Spinal cord (tissue), 10 donors: ENCODE data around the gene ADIPOQ. TPM values are rescaled to one million over a fixed set of nuclear protein-coding genes. Genes with fewer than 3 reads are reported as not detected.
"Not testable (repeated sequence)": the region's sequence is repeated elsewhere in the genome, so short reads cannot be mapped to it uniquely, and the experiment has no call there.

Experiments used
- DNase-seq, 6 donors: peaks; one replicate each; pipeline versions ENCODE4 v3.0.0 to v3.0.0-alpha.2; 2013 to 2015; ENCODE audit warnings: low spot score in 6 of 6, low read depth in 4 of 6
- H3K27ac ChIP-seq: one replicate; pipeline ENCODE4 v1.5.1; 2013; ENCODE audit warnings: low read depth, low read length, control low read depth
- H3K27me3 ChIP-seq: one replicate; pipeline ENCODE4 v1.6.1; 2013; ENCODE audit warnings: low read length; ENCODE audit not compliant: control insufficient read depth, insufficient read depth
- H3K36me3 ChIP-seq: one replicate; pipeline ENCODE4 v1.6.1; 2013; ENCODE audit warnings: low read length; ENCODE audit not compliant: control insufficient read depth, insufficient read depth
- H3K4me1 ChIP-seq: one replicate; pipeline ENCODE4 v1.6.1; 2013; ENCODE audit warnings: low read length; ENCODE audit not compliant: control insufficient read depth, insufficient read depth
- H3K4me3 ChIP-seq: one replicate; pipeline ENCODE4 v1.5.1; 2013; ENCODE audit warnings: low read depth, low read length, control low read depth
- H3K9me3 ChIP-seq: one replicate; pipeline ENCODE4 v1.6.1; 2013; ENCODE audit warnings: low read length; ENCODE audit not compliant: control insufficient read depth, insufficient read depth
- WGBS: methylation state at CpG from one replicate; pipeline ENCODE4 v1.1.5; 2013; ENCODE audit warnings: missing lambda C conversion rate; ENCODE audit not compliant: insufficient coverage; 5-methylcytosine and 5-hydroxymethylcytosine counted together
- polyA plus RNA-seq, 2 donors: library from polyadenylated mRNA; unstranded; fragments of 120-200 nt; gene quantifications; one replicate each; pipeline ENCODE4 v1.2.1, GENCODE V29; 2013; ENCODE audit not compliant: insufficient read length in 2 of 2
- total RNA-seq, 2 donors: library from RNA; depleted of rRNA in 1 of 2; stranded (reverse); fragments of 120-200 nt in 1 of 2; fragments of >200 nt in 1 of 2; gene quantifications; one replicate each; pipeline versions ENCODE4 v1.2.3 to v1.2.4, GENCODE V29; 2013 to 2014
- donor health status: healthy.

Gene ADIPOQ
- total and polyA plus RNA-seq, 4 donors, result under 0.01 to 0.08 TPM; not detected in 2

- Histone ChIP-seq H3K27ac (no peak overlapping the region), H3K36me3 (no peaks in the 10 kb centered on the region), H3K4me1 (no peaks in the 10 kb centered on the region), H3K9me3 (no peaks in the 10 kb centered on the region), H3K4me3 (no peak overlapping the region), H3K27me3 (no peaks in the 10 kb centered on the region)
- DNase-seq, result no peak
- 87% methylated on average over 10 of the region's 11 CpGs for WGBS
Observed at GRCh38 chr3:186844908-186845307, 2.4 kb downstream of the ADIPOQ start.

- Histone ChIP-seq H3K27me3 (no peaks in the 10 kb centered on the region), H3K36me3 (no peaks in the 10 kb centered on the region), H3K4me3 (no peak overlapping the region), H3K4me1 (no peaks in the 10 kb centered on the region), H3K9me3 (no peaks in the 10 kb centered on the region), H3K27ac (no peak overlapping the region)
- WGBS, result no CpG with 5 or more reads among the region's 10 CpGs
- DNase-seq, result no peak
Observed at GRCh38 chr3:186845756-186846155, 3.2 kb downstream of the ADIPOQ start.

- no peak for DNase-seq
- Histone ChIP-seq H3K4me3 (no peak overlapping the region), H3K36me3 (no peaks in the 10 kb centered on the region), H3K4me1 (no peaks in the 10 kb centered on the region), H3K27ac (no peak overlapping the region), H3K27me3 (no peaks in the 10 kb centered on the region), H3K9me3 (no peaks in the 10 kb centered on the region)
- 70% methylated on average over 2 of the region's 2 CpGs for WGBS
Observed at GRCh38 chr3:186847437-186847836, 4.9 kb downstream of the ADIPOQ start.

- Histone ChIP-seq H3K27ac (no peak overlapping the region), H3K9me3 (no peaks in the 10 kb centered on the region), H3K36me3 (no peaks in the 10 kb centered on the region), H3K27me3 (no peaks in the 10 kb centered on the region), H3K4me1 (no peaks in the 10 kb centered on the region), H3K4me3 (no peak overlapping the region)
- WGBS, result no CpG with 5 or more reads among the region's 1 CpG
- DNase-seq, result peak in 3 of 6 donors; percentile 9 to 87 (median 63)
Observed at GRCh38 chr3:186849374-186849975, 7.0 kb downstream of the ADIPOQ start.

GRCh38 chr3:186851835-186852234 is 9.3 kb downstream of the ADIPOQ start:
- H3K27me3 ChIP-seq, H3K4me3 ChIP-seq, H3K9me3 ChIP-seq, H3K4me1 ChIP-seq, H3K36me3 ChIP-seq, DNase-seq, H3K27ac ChIP-seq: not testable (repeated sequence)
- no CpG with 5 or more reads among the region's 3 CpGs for WGBS

- WGBS, result 87% methylated on average over 3 of the region's 6 CpGs
- Histone ChIP-seq H3K27me3 (no peaks in the 10 kb centered on the region), H3K36me3 (no peaks in the 10 kb centered on the region), H3K4me1 (no peaks in the 10 kb centered on the region), H3K9me3 (no peaks in the 10 kb centered on the region), H3K4me3 (no peak overlapping the region), H3K27ac (no peak overlapping the region)
- no peak for DNase-seq
Observed at GRCh38 chr3:186852994-186853393, 10.5 kb downstream of the ADIPOQ start.

GRCh38 chr3:186854146-186854545 is 11.6 kb downstream of the ADIPOQ start:
- no peak for DNase-seq
- no peaks in the 10 kb centered on the region for H3K4me1 ChIP-seq
- no peak overlapping the region for H3K4me3 ChIP-seq
- no peak overlapping the region for H3K27ac ChIP-seq
- H3K36me3 ChIP-seq, result no peaks in the 10 kb centered on the region
- H3K9me3 ChIP-seq, result no peaks in the 10 kb centered on the region
- 89% methylated on average over 6 of the region's 8 CpGs for WGBS
- no peaks in the 10 kb centered on the region for H3K27me3 ChIP-seq

GRCh38 chr3:186854954-186855353 is 12.4 kb downstream of the ADIPOQ start:
- no peaks in the 10 kb centered on the region for H3K4me1 ChIP-seq
- no peaks in the 10 kb centered on the region for H3K36me3 ChIP-seq
- DNase-seq, result no peak
- no peak overlapping the region for H3K4me3 ChIP-seq
- H3K27ac ChIP-seq, result no peak overlapping the region
- no peaks in the 10 kb centered on the region for H3K9me3 ChIP-seq
- WGBS, result no CpG with 5 or more reads among the region's 1 CpG
- no peaks in the 10 kb centered on the region for H3K27me3 ChIP-seq

GRCh38 chr3:186857743-186858142 is 15.2 kb downstream of the ADIPOQ start:
- Histone ChIP-seq H3K4me1 (no peaks in the 10 kb centered on the region), H3K27me3 (no peaks in the 10 kb centered on the region), H3K27ac (no peak overlapping the region), H3K9me3 (no peaks in the 10 kb centered on the region), H3K4me3 (no peak overlapping the region), H3K36me3 (no peaks in the 10 kb centered on the region)
- no peak for DNase-seq
- 96% methylated on average over 3 of the region's 4 CpGs for WGBS

- no CpG with 5 or more reads among the region's 13 CpGs for WGBS
- not testable (repeated sequence) for DNase-seq, H3K27me3 ChIP-seq
Observed at GRCh38 chr3:186865215-186865853, 22.8 kb downstream of the ADIPOQ start.

More at GRCh38 chr3:186865215-186865853, 22.8 kb downstream of the ADIPOQ start:
- not testable (repeated sequence) for H3K36me3 ChIP-seq, H3K4me3 ChIP-seq, H3K27ac ChIP-seq, H3K9me3 ChIP-seq, H3K4me1 ChIP-seq
